ENCODE data around the gene RABEP1. TPM values are rescaled to one million over a fixed set of nuclear protein-coding genes. Genes with fewer than 3 reads are reported as not detected.
A peak's percentile ranks its signal among the peaks of the same experiment; 100 is the strongest.

Gene RABEP1
- polyA plus RNA-seq, 3 donors, result 12.7 to 19.1 (median 13.7) TPM

- Mint-ChIP-seq H3K4me3 (peak overlapping the region; percentile 37 to 88), H3K4me1 (peaks cover 20% of the 10 kb centered on the region), H3K36me3 (peaks cover 1 to 4% of the 10 kb centered on the region in 2 donors), H3K27me3 (ENCODE audit: low read depth in 3 of 3) (peaks cover 0 to 7% (median 0%) of the 10 kb centered on the region in 3 donors), H3K9me3 (peaks cover 0 to 2% (median 0%) of the 10 kb centered on the region in 7 donors), H3K27ac (peak overlapping the region in 5 of 7 donors; percentile 23 to 89 (median 28))
- intact Hi-C loops (cut with micrococcal nuclease), result no loop called here
- H3K9ac ChIP-seq (ENCODE audit: insufficient read depth, low read length, poor library complexity, severe bottlenecking), result no peak overlapping the region
- H2AFZ ChIP-seq (ENCODE audit: insufficient read depth, low read depth, low read length, poor library complexity, severe bottlenecking), result peak overlapping the region; percentile 59
- H3K4me1 ChIP-seq (ENCODE audit: control insufficient read depth in 1 of 2, insufficient read depth in 2 of 2, low read length in 2 of 2), result peaks cover 15 to 16% of the 10 kb centered on the region in 2 donors
- peak overlapping the region; percentile 40 for H3K4me2 ChIP-seq (replicated peaks; ENCODE audit: extremely low read depth, low read length, poor library complexity, severe bottlenecking)
- no peaks in the 10 kb centered on the region for H3K79me2 ChIP-seq (ENCODE audit: insufficient read depth, low read length)
- H3K27ac ChIP-seq (ENCODE audit: low read depth in 1 of 2, low read length in 2 of 2), result peak overlapping the region in 1 of 2 donors; percentile 44
- 93% methylated on average over 4 of the region's 7 CpGs for WGBS (ENCODE audit: insufficient coverage)
- no peak for DNase-seq
- H3K9me3 ChIP-seq (replicated peaks in 1 of 2; ENCODE audit: control insufficient read depth in 1 of 2, insufficient read depth in 1 of 2, low read length in 2 of 2), result no peaks in the 10 kb centered on the region
- H4K20me1 ChIP-seq (ENCODE audit: insufficient read depth, low read length), result no peaks in the 10 kb centered on the region
- no peaks in the 10 kb centered on the region for H3K36me3 ChIP-seq (replicated peaks in 1 of 2; ENCODE audit: control insufficient read depth in 1 of 2, insufficient read depth in 2 of 2, low read length in 2 of 2)
- H3K4me3 ChIP-seq (replicated peaks in 1 of 3; ENCODE audit: low read depth in 2 of 3, low read length in 3 of 3), result no peak overlapping the region
- no peaks in the 10 kb centered on the region for H3K27me3 ChIP-seq (ENCODE audit: control insufficient read depth in 2 of 2, insufficient read depth in 2 of 2, low read length in 2 of 2)
- TF ChIP-seq CTCF (IDR thresholded peaks at IDR 0.05), result no peak
These were observed 27.7 kb upstream of the RABEP1 start for GRCh38 chr17:5254414-5254813.

- Mint-ChIP-seq H3K27me3 (ENCODE audit: low read depth in 3 of 3) (peaks cover 0 to 5% (median 0%) of the 10 kb centered on the region in 3 donors), H3K27ac (peak overlapping the region in 6 of 7 donors; percentile 58 to 89 (median 70)), H3K9me3 (peaks cover 0 to 2% (median 0%) of the 10 kb centered on the region in 7 donors), H3K36me3 (peaks cover 0 to 4% of the 10 kb centered on the region in 2 donors), H3K4me3 (peak overlapping the region; percentile 41 to 88), H3K4me1 (peaks cover 17% of the 10 kb centered on the region)
- Histone ChIP-seq H3K9me3 (replicated peaks in 1 of 2; ENCODE audit: control insufficient read depth in 1 of 2, insufficient read depth in 1 of 2, low read length in 2 of 2) (no peaks in the 10 kb centered on the region), H4K20me1 (ENCODE audit: insufficient read depth, low read length) (no peaks in the 10 kb centered on the region), H3K4me3 (replicated peaks in 1 of 3; ENCODE audit: low read depth in 2 of 3, low read length in 3 of 3) (peak overlapping the region in 1 of 3 experiments; percentile 52), H3K79me2 (ENCODE audit: insufficient read depth, low read length) (no peaks in the 10 kb centered on the region), H3K27ac (ENCODE audit: low read depth in 1 of 2, low read length in 2 of 2) (peak overlapping the region in 1 of 2 donors; percentile 44), H3K9ac (ENCODE audit: insufficient read depth, low read length, poor library complexity, severe bottlenecking) (peak overlapping the region; percentile 37), H3K4me1 (ENCODE audit: control insufficient read depth in 1 of 2, insufficient read depth in 2 of 2, low read length in 2 of 2) (peaks cover 15 to 16% of the 10 kb centered on the region in 2 donors), H3K27me3 (ENCODE audit: control insufficient read depth in 2 of 2, insufficient read depth in 2 of 2, low read length in 2 of 2) (no peaks in the 10 kb centered on the region), H3K4me2 (replicated peaks; ENCODE audit: extremely low read depth, low read length, poor library complexity, severe bottlenecking) (peak overlapping the region; percentile 40), H2AFZ (ENCODE audit: insufficient read depth, low read depth, low read length, poor library complexity, severe bottlenecking) (peak overlapping the region; percentile 59), H3K36me3 (replicated peaks in 1 of 2; ENCODE audit: control insufficient read depth in 1 of 2, insufficient read depth in 2 of 2, low read length in 2 of 2) (no peaks in the 10 kb centered on the region)
- intact Hi-C loops (cut with micrococcal nuclease), result no loop called here
- DNase-seq, result no peak
- WGBS (ENCODE audit: insufficient coverage), result 0% methylated on average over 4 of the region's 5 CpGs
- TF ChIP-seq CTCF (IDR thresholded peaks at IDR 0.05), result no peak
These were observed 27.1 kb upstream of the RABEP1 start for GRCh38 chr17:5254903-5255521.
